ENCODE data around the gene HMGCL. TPM values are rescaled to one million over a fixed set of nuclear protein-coding genes. Genes with fewer than 3 reads are reported as not detected.

The HMGCL gene
- total RNA-seq, 1 experiment from 2014 or later = 28.2 TPM

DNA sequence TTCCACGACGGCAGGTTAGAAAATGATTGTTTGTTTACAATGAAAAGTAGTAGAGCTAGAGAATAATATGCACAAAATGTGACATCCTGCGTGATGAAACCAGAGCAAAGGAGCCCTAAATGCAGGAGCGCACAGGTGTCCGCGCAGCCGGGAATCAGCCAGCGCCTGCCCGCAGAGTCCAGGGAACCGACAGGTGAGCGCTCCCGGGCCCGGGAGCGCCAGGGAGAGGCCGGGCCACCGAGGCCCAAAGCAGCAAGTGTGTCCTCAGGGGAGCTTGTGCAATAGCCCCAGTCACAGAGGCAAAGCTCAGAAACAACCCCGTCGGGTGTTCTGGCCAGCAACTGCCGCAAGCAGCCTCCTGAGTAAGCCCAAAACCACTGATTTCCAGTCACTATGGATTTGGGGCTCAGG, 23.9 kb downstream of the HMGCL start:
- peaks cover 21% of the 10 kb centered on the region for H3K4me1 ChIP-seq (ENCODE audit: insufficient read depth, low read length)
- H3K4me3 ChIP-seq (ENCODE audit: low read length) = peak overlapping the region; percentile 93
- ChIA-PET CTCF (no interaction called here), POLR2A (ENCODE audit: unreplicated experiment) (interaction anchor here (0.6 to 0.7 kb wide), 3 partner anchors 21 to 366 kb away, joined by 3 to 5 read pairs (median 4); no protein-coding TSS in a partner anchor)
- ATAC-seq (no peak), DNase-seq (peak; percentile 28)
- peaks cover 8% of the 10 kb centered on the region; the same call in 1 of the 2 replicates for H3K36me3 ChIP-seq (ENCODE audit: low read depth, low read length)
- peak overlapping the region; percentile 43 for H3K27ac ChIP-seq (ENCODE audit: low read length)
- TF ChIP-seq EZH2 (IDR thresholded peaks at IDR 0.05; ENCODE audit: low read length, unreplicated experiment) (no peak), EZH2phosphoT487 (IDR thresholded peaks at IDR 0.05; ENCODE audit: borderline replicate concordance, low read length) (no peak)
- TF ChIP-seq, protein P1, sequence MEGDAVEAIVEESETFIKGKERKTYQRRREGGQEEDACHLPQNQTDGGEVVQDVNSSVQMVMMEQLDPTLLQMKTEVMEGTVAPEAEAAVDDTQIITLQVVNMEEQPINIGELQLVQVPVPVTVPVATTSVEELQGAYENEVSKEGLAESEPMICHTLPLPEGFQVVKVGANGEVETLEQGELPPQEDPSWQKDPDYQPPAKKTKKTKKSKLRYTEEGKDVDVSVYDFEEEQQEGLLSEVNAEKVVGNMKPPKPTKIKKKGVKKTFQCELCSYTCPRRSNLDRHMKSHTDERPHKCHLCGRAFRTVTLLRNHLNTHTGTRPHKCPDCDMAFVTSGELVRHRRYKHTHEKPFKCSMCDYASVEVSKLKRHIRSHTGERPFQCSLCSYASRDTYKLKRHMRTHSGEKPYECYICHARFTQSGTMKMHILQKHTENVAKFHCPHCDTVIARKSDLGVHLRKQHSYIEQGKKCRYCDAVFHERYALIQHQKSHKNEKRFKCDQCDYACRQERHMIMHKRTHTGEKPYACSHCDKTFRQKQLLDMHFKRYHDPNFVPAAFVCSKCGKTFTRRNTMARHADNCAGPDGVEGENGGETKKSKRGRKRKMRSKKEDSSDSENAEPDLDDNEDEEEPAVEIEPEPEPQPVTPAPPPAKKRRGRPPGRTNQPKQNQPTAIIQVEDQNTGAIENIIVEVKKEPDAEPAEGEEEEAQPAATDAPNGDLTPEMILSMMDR (conservative IDR thresholded peaks at IDR 0.05; ENCODE audit: low read depth, low read length) = no peak
- H3K79me2 ChIP-seq (ENCODE audit: low read length) = peaks cover 10% of the 10 kb centered on the region
- H3K9me3 ChIP-seq (ENCODE audit: low read length) = no peaks in the 10 kb centered on the region
- H4K20me1 ChIP-seq (ENCODE audit: low read length) = no peaks in the 10 kb centered on the region
- H3K27me3 ChIP-seq (ENCODE audit: low read length) = no peaks in the 10 kb centered on the region
- TSS peak; percentile 22 for BruUV-seq (replicated peaks)
- peak overlapping the region; percentile 91 for H2AFZ ChIP-seq (ENCODE audit: low read length)
- no peaks in the 10 kb centered on the region for H3F3A ChIP-seq (ENCODE audit: low read length, unreplicated experiment)
- H3K4me2 ChIP-seq (ENCODE audit: low read length) = peak overlapping the region; percentile 97
- intact Hi-C loops (cut with micrococcal nuclease) = loop anchor here (5.0 kb wide), 1 partner anchor 116 kb away; no protein-coding TSS in a partner anchor
- peak overlapping the region; percentile 93 for H3K9ac ChIP-seq (ENCODE audit: low read length)
- no peaks in the 10 kb centered on the region for H3K9me2 ChIP-seq (replicated peaks; ENCODE audit: low read length)

DNA sequence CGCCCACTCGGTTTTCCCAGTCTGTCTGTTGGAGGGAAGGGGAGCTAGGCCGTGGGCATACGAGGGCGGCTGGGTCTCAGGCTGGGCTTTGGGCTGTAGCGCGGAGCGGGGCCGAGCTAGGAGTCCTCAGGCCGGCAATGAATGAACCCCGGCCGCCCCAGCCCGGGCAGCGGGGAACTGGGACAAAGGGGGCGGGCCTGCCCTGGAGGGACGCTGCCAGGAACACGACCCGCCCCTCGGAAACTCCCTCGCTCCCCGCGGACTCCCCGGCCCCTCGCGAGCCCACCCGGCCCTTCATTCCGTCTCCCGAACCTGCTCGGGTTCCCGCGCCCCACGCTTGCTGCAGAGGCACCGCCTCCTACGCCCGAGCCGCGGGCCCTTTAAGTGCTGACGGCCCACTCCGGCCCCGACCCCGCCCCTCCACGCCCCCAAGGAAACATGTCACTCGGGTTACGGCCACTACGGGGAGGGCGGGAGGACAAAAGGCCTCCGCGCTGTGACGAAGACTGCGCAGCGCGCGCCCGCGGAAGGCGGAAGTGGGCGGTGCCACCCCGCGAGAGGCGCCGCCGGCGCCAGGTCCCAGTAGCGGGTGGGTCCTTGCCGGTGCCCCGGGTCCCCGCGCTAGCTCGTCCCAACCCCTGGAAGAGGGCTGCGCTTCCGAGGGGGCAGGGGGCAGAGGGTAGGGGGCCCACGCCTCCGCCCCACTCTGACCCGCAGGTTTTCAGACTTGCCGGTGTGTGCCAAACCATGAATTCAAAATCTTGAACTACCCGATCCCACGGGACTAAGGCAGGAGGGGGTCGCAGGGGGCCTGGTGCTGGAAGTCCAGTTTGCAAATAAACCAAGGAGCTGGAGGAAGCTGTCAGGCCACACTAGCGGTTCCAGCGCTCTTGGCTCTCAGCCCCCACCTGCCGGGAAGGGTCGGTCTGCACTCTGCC, 24.6 kb downstream of the HMGCL start, which contains the start of gene GALE:
Gene GALE, minus strand, starts transcription at position 355 of the 938 bp plus-strand sequence. CDS start 1,747 bp downstream, outside the sequence.
- TF ChIP-seq EZH2 (IDR thresholded peaks at IDR 0.05; ENCODE audit: low read length, unreplicated experiment) (no peak), EZH2phosphoT487 (IDR thresholded peaks at IDR 0.05; ENCODE audit: borderline replicate concordance, low read length) (no peak)
- TF ChIP-seq, protein P1 (conservative IDR thresholded peaks at IDR 0.05; ENCODE audit: low read depth, low read length) = no peak
- BruUV-seq (replicated peaks) = no TSS peak
- H4K20me1 ChIP-seq (ENCODE audit: low read length) = no peaks in the 10 kb centered on the region
- peaks cover 21% of the 10 kb centered on the region for H3K4me1 ChIP-seq (ENCODE audit: insufficient read depth, low read length)
- POLR2A ChIA-PET (ENCODE audit: unreplicated experiment) = no interaction called here
- peak within 1 kb of the TSS; percentile 93 for H3K4me3 ChIP-seq (ENCODE audit: low read length)
- ATAC-seq = peak; percentile 57
- H3K27me3 ChIP-seq (ENCODE audit: low read length) = no peaks in the 10 kb centered on the region
- no peaks in the 10 kb centered on the region for H3K9me2 ChIP-seq (replicated peaks; ENCODE audit: low read length)
- CTCF ChIA-PET = interaction anchor here (1.3 kb wide), 1 partner anchor 29 kb away, joined by 4 read pairs; no protein-coding TSS in a partner anchor
- peak within 1 kb of the TSS; percentile 97 for H3K4me2 ChIP-seq (ENCODE audit: low read length)
- no peaks in the 10 kb centered on the region for H3K9me3 ChIP-seq (ENCODE audit: low read length)
- H3K9ac ChIP-seq (ENCODE audit: low read length) = peak within 1 kb of the TSS; percentile 93
- peaks cover 8% of the 10 kb centered on the region; the same call in 1 of the 2 replicates for H3K36me3 ChIP-seq (ENCODE audit: low read depth, low read length)
- H3K27ac ChIP-seq (ENCODE audit: low read length) = peak within 1 kb of the TSS; percentile 96
- H3F3A ChIP-seq (ENCODE audit: low read length, unreplicated experiment) = no peaks in the 10 kb centered on the region
- DNase-seq = peak; percentile 93
- peak within 1 kb of the TSS; percentile 91 for H2AFZ ChIP-seq (ENCODE audit: low read length)
- intact Hi-C loops (cut with micrococcal nuclease) = loop anchor here (5.0 kb wide), 1 partner anchor 117 kb away; no protein-coding TSS in a partner anchor
- H3K79me2 ChIP-seq (ENCODE audit: low read length) = peaks cover 10% of the 10 kb centered on the region

Measured in PC-3 (cell line).